KOPT-K1 (cell line): Measurements from ENCODE around the gene FOXS1.

Source experiments
- H3K27ac ChIP-seq: fragments of 200-600 bp; sonication (generic); 2 replicates; pipeline ENCODE4 v1.5.1; 2016; ENCODE audit warnings: antibody characterized with exemption, mild to moderate bottlenecking, low read depth, low read length; ENCODE audit not compliant: poor library complexity, severe bottlenecking
- H3K36me3 ChIP-seq: fragments of 200-600 bp; sonication (generic); 2 replicates; pipeline ENCODE4 v1.5.1; 2017; ENCODE audit warnings: antibody characterized with exemption, mild to moderate bottlenecking, low read length, moderate library complexity; ENCODE audit not compliant: insufficient read depth
- H3K9me3 ChIP-seq: fragments of 200-600 bp; sonication (generic); 2 replicates; pipeline ENCODE4 v1.5.1; 2017; ENCODE audit warnings: antibody characterized with exemption, low read length, mild to moderate bottlenecking; ENCODE audit not compliant: insufficient read depth, poor library complexity, severe bottlenecking

Gene FOXS1

DNA sequence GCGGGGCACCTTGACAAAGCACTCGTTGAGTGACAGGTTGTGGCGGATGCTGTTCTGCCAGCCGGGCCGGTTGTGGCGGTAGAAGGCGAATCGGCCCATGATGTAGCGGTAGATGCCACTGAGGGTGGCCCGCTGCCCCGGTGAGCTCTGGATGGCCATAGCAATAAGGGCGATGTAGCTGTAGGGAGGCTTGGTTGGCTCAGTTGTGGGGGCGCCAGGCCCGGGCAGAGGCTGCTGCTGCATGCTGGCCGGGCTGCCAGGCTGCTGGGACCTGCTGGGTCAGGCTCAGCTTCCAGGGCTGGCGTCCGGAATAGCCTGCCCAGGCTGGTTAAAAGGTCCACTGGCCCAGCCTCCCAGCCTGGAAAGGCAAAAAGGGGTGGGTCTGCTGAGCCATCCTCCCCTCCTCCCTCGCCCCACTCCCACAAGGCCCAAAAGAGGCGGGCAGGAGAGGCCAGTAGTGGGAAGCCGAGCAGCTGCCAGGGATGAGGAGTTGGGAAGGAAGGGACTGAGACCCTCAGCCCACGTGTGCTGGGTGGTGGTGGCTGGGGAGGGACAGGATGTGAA is at the start of gene FOXS1:
Gene FOXS1 (minus strand): TSS at position 305 of the 564 bp plus-strand sequence. CDS start 62 bp downstream, at position 243.
- Histone ChIP-seq H3K9me3 (no peaks in the 10 kb centered on the region), H3K27ac (no peak within 1 kb of the TSS), H3K36me3 (no peaks in the 10 kb centered on the region)

DNA sequence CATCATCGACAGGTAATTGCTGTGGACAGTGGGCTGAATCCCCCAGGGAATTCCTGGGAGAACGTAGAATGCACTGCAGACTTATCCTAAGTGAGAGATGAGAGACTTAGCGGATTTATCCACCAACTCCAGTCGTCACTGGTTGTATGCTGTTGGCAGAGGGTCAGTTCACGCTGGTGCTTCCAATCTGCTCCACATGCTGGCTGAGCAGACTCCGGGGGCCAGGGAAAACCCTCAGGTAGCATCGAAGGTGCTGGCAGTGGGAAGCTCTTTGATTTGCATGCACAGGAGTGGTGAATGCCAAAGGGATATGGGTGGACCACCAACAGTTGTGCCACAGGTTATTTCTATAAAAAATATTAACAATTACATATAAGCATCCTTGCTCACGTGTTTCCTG is 45.2 kb upstream of the FOXS1 start:
- Histone ChIP-seq H3K9me3 (no peaks in the 10 kb centered on the region), H3K36me3 (no peaks in the 10 kb centered on the region)

DNA sequence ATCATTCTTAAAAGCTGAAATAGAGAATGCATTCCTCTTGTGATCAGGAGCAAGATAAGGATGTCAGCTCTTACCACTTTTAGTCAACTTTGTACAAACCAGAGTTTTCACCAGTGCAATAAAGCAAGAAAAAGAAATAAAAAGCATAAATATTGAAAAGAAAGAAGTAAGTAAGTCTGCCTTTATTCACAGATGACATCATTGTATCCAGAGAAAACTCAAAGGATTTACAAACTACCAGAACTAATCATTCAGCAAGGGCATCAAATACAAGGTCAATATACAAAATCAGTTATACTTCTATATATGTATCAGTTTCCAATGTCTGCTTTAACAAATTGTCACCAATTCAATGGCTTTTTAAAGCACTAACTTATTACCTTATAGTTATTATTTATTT is 38.4 kb upstream of the FOXS1 start:
- no peaks in the 10 kb centered on the region for H3K36me3 ChIP-seq
- H3K9me3 ChIP-seq: peaks cover 7% of the 10 kb centered on the region
- H3K27ac ChIP-seq: no peak overlapping the region

More for the DNA sequence above, 45.2 kb upstream of the FOXS1 start:
- H3K27ac ChIP-seq: no peak overlapping the region

DNA sequence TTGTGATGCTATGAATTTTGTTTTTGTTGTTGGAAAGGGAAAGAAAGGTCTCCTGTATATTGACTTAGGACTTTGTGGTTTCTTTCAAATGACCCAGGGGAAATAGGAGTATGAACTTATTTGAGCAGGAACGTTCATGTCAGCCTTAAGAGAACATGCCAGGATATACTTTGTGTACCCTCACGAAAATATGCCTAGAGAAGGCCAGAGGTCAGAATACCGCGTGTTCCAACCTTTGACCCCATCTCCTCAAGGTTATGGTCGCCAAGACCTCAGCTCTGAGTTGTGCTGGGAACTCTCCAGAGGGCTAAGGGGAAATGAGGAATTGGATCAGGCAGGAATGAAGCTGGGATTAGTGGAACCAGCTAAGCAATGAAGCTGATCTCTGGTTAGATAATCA is 36.5 kb upstream of the FOXS1 start:
- Histone ChIP-seq H3K9me3 (peaks cover 13% of the 10 kb centered on the region), H3K27ac (no peak overlapping the region), H3K36me3 (no peaks in the 10 kb centered on the region)

DNA sequence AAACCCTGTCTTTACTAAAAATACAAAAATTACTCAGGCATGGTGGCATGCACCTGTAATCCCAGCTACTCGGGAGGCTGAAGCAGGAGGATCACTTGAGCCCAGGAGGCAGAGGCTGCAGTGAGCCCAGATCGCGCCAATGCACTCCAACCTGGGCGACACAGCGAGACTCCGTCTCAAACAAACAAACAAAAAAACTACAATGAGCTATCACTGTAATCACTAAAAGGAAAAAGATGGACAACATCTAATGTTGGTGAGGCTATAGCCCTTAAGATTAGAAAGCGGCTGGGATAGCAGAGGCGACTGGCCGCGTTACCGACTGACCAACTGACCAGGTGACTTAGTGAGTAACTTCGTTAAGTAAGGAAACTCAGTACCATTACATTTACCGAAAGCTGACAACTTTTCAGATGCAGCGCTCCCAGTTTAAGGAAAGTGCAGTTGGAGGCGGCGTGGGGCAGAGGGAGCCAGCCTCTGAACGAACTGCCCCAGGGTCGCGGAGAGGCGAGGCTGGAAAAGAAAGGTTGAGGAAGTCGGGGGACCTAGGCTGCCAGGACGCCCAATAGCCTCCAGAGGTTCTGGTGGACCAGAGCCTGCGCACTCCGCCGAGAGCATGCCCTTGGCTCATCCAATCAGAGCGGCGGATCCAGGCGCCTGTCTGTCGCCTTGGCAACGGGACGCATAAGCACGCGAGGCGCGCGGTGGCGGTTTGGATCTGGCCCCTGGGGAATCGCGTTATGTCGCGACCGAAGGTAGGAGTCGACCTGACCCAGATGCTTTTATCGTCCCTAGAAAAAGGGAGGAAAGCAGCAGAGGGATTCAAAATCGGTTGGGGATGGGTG is 34.0 kb upstream of the FOXS1 start:
- H3K27ac ChIP-seq: no peak overlapping the region
- peaks cover 13% of the 10 kb centered on the region for H3K9me3 ChIP-seq
- H3K36me3 ChIP-seq: no peaks in the 10 kb centered on the region

DNA sequence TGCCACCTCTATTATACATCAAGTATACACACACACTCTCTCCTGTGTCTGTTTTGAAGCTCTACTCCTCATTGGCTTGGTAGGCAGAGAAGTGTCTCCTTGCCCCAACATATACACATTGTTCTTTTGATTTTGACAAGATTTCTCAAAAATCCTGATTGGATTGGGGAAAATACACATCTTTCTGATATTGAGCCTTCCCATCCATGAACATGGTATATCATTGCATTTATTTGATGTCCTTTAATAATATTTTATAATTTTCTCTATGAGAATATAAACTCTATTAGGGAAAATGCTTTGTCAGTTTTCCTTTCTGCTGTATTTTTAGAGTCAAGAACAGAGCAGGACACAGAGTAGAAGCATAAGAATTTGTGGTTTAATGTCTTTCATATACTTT is 32.3 kb upstream of the FOXS1 start:
- Histone ChIP-seq H3K27ac (no peak overlapping the region), H3K36me3 (no peaks in the 10 kb centered on the region), H3K9me3 (peaks cover 6% of the 10 kb centered on the region)

DNA sequence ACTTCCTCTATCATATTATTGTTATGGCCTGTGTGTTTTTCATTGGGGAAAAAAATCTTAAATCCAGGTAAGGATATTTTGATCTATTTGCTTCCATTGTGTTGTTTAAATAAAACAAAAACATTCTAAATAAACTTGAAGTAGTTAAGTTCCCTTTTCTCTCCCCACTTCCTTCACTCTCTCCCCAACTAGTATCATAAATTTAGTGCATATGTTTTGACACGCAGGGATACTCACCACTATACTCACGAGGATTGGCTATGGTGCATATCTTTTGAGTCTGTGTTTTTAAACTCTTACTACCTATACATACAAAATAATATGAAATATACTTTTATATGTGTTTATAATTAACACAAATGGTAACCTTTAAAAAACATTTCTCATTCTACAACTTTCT is 30.3 kb upstream of the FOXS1 start:
- no peak overlapping the region for H3K27ac ChIP-seq
- H3K9me3 ChIP-seq: peaks cover 6% of the 10 kb centered on the region
- H3K36me3 ChIP-seq: no peaks in the 10 kb centered on the region

DNA sequence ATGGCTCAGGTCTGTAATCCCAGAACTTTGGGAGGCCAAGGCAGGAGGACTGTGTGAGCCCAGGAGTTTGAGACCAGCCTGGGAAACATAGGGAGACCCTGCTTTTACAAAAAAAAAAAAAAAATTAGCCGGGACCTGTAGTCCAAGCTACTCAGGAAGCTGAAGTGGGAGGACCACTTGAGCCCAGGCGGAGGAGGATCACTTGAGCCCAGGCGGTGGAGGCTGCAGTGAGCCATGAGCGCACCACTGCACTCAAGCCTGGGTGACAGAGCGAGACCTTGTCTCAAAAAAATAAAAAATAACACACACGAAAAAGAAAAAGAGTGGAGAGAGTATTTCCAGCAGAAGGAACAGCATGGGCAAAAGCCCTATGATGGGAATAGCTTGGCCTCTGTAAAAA is 27.0 kb upstream of the FOXS1 start:
- Histone ChIP-seq H3K27ac (no peak overlapping the region), H3K9me3 (no peaks in the 10 kb centered on the region), H3K36me3 (no peaks in the 10 kb centered on the region)

DNA sequence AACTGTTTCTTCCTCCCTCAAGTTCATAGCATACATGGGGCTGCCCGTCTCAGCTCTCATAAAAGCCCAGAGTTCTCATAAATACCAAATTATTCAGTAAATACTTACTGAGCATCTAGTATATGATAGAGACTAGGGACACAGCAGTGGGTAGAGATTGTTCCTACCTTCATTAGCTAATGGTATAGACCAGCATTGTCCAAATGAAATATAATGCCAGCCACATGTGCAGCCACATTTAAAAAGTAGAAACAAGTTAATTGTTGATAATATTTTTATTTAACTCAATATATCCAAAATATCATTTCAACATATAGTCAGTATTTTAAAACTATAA is 26.2 kb upstream of the FOXS1 start:
- no peaks in the 10 kb centered on the region for H3K36me3 ChIP-seq
- no peak overlapping the region for H3K27ac ChIP-seq
- no peaks in the 10 kb centered on the region for H3K9me3 ChIP-seq

DNA sequence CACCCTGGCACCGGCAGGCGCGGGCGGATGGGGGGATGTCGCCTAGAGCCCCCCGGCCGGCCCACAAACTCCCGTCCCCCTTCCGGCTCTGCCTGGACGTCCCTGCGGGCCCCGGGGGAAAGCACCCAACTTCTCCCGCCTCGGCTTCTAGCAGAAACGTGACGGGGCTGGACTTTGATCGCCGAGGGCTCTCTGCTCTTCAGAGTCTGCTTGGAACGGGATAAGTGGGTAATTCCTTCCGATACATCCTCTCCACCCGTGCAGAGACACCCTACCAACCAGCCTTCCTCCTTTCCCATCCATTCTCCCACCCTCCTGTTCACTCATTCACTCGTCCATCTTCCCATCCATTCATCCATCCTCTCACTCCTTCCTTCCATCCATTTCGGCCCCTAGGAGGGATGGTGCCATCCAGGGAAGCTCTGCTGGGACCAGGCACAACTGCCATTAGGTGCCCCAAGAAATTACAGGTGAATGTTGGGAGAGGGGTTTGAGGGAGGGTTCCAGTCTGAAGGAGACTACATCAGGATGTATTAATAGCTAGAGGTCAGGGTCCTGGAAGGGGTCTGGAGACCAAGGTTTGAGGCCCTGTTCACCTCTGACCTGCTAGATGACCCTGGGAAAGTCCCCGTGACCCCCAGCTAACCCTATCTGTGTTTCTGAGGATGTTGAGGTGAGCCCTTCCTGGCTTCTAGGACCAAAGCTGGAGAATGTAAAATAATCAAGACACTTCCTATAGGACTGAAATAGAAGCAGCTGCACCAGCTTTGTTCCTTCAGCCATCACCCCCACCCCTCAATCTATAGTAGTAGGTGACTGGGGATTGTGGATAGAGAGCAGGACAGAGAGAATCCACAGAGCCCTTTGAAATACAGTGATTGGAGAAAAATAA is 25.6 kb upstream of the FOXS1 start:
- no peaks in the 10 kb centered on the region for H3K36me3 ChIP-seq
- no peak overlapping the region for H3K27ac ChIP-seq
- H3K9me3 ChIP-seq: no peaks in the 10 kb centered on the region

DNA sequence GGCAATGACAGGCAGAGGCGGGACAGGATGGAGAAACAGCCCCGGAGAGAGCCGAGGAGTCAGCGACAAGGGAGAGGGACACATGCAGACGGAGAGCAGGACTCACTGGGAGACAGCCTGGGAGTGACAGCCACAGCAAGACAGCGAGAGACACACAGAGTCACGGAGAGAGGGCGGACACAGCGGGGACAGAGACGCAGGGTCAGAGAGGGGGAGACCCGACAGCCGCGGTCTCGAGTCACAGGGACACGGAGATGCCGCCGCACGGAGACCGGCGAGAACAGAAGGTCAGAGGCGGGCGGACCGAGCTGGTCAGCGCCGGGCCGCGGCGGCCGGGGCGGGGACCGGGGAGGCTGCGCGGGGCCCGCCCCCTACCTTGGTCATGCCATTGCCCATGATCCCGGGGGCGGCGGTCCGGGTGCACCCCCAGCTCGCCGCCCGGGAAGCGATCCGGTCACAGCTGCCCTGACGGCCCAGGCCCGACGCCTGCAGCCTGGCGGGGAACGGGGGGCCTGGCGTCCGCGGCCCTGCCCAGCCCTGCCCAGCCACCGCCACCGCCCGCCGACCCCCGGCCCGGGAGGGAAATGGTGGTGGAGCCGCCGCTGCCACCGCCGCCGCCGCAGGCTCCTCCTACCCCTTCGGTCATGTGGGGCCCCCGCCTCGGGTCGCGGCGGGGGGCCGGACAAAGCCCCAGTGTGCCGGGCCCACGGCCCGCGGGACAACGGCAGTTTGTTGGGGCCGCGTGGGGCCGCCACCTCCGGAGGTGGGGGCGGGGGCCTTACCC is 24.7 kb upstream of the FOXS1 start, which contains the start of the genes DUSP15 and TTLL9:
Gene DUSP15 (minus strand): TSS at position 586 of the 784 bp plus-strand sequence. CDS start 190 bp downstream, at position 396.
Gene TTLL9 (plus strand): TSS at position 693 of the 784 bp plus-strand sequence. CDS start 493 bp downstream, outside the sequence.
- no peaks in the 10 kb centered on the region for H3K36me3 ChIP-seq
- no peak within 1 kb of the TSS for H3K27ac ChIP-seq
- no peaks in the 10 kb centered on the region for H3K9me3 ChIP-seq

DNA sequence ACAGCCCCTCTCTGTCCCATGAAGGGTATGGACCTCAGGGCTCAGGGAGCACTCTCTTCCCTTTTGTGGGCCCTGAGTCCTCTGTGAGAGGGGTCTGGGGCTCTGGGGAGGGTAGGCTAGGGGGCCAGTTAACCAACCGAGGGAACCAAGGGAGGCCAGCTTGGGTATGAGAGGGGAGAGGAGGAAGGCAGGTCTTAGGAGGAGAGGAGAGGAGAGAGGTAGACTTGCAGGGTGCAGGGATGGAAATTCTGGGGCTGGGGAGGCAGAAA is 24.2 kb upstream of the FOXS1 start:
- Histone ChIP-seq H3K9me3 (no peaks in the 10 kb centered on the region), H3K27ac (no peak overlapping the region), H3K36me3 (no peaks in the 10 kb centered on the region)

DNA sequence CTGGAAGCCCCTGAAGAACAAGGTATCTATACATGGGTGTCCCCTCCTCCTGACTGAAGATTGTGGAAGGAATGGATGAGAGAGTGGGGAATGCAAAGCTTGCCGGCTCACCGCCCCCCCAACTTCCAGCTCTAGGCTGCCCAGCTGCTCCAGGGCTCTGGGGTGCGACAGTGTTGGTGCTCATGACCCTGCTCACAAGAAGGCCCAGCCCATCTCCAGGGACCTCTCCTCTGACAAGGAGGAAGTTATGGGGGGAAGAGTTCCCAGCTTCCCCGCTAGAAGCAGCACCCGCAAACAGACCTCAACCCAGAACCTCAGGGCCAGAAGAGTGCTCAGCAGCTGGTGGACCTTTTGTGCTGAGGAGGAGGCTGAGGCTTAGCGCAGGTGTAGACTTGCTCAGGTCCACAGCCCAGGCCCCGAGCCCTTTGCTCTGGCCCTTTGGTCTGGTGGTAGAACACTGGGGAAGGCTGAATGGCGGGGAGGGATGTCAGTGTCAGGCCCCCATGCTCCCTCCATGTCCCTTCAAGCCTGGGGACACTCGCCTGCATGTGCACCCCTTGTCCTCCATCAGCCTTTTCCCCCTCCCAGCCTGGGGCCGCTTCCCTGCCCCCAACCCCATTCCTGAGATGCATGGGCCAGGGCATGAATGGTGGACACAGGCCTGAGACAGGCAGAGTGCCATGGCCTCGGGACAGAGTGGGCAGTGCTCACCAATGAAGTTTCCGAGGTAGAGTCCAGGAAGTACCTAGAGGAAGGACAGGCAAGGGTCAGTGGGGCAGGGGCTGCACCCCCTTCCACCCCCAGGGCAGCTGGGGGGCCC is 23.7 kb upstream of the FOXS1 start:
- Histone ChIP-seq H3K27ac (no peak overlapping the region), H3K36me3 (no peaks in the 10 kb centered on the region)

DNA sequence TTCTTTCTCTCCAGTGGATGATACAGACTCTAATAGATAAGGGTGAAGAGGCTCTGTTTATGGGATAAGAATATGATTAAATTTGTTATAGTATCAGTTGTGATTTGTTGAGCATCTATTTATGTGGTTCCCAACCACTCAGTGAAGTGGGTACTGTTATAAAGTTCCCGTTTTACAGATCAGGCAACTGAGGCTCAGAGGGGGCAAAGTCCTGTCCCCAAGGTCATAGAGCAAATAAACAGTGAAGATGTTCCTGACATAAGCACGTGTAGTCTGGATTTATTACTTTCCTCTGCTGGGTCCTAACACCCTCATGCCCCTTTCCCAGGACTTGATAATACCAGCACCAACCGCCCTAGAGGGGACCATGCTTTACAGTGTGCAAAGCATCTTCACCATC is 20.8 kb upstream of the FOXS1 start:
- H3K36me3 ChIP-seq: no peaks in the 10 kb centered on the region

More for the DNA sequence above, 23.7 kb upstream of the FOXS1 start:
- no peaks in the 10 kb centered on the region for H3K9me3 ChIP-seq

More for the DNA sequence above, 20.8 kb upstream of the FOXS1 start:
- Histone ChIP-seq H3K9me3 (no peaks in the 10 kb centered on the region), H3K27ac (no peak overlapping the region)
